GM06990 (cell line): Measurements from ENCODE around the gene YTHDC2.

ENCODE experiments used
- DNase-seq: peaks from one replicate; pipeline ENCODE4 v3.0.0-alpha.2; 2011; ENCODE audit not compliant: insufficient read length; ENCODE audit errors: extremely low read depth
- H3K27me3 ChIP-seq: replicated peaks from 2 replicates; pipeline ENCODE4 v1.6.0; 2011; ENCODE audit warnings: low read length; ENCODE audit not compliant: control insufficient read depth, insufficient read depth
- H3K36me3 ChIP-seq: 2 replicates; pipeline ENCODE4 v1.5.1; 2011; ENCODE audit warnings: low read length; ENCODE audit not compliant: control insufficient read depth, insufficient read depth
- H3K4me3 ChIP-seq: replicated peaks from 2 replicates; pipeline ENCODE4 v1.5.1; 2011; ENCODE audit warnings: low read depth, mild to moderate bottlenecking, control low read depth, low read length
- TF ChIP-seq, protein P1 (sequence below): IDR thresholded peaks from 2 replicates; pipeline ENCODE4 v1.5.1; 2011; ENCODE audit warnings: low read length, control low read depth, mild to moderate bottlenecking, inconsistent platforms; ENCODE audit not compliant: insufficient read depth, poor library complexity, severe bottlenecking

The YTHDC2 gene

DNA sequence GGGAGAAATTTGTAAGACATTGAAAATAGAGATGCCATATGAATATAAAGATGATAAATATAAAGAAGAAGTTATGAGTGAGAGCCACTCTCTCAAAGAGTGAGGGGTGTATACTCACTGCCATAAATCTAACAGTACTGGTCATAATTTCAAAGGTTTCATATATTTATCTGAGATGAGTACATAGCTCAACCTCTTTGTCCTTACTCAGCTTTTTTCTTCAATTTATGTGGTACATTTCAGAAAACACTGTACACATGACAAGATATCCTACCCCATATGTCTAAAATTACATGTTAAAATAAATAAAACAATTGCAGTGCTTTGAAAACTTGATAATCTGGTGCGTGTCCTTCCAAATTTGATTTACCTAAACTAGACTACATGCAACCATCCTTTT, 20.0 kb upstream of the YTHDC2 start:
- Histone ChIP-seq H3K27me3 (no peaks in the 10 kb centered on the region), H3K4me3 (no peak overlapping the region), H3K36me3 (no peaks in the 10 kb centered on the region)
- TF ChIP-seq, protein P1, sequence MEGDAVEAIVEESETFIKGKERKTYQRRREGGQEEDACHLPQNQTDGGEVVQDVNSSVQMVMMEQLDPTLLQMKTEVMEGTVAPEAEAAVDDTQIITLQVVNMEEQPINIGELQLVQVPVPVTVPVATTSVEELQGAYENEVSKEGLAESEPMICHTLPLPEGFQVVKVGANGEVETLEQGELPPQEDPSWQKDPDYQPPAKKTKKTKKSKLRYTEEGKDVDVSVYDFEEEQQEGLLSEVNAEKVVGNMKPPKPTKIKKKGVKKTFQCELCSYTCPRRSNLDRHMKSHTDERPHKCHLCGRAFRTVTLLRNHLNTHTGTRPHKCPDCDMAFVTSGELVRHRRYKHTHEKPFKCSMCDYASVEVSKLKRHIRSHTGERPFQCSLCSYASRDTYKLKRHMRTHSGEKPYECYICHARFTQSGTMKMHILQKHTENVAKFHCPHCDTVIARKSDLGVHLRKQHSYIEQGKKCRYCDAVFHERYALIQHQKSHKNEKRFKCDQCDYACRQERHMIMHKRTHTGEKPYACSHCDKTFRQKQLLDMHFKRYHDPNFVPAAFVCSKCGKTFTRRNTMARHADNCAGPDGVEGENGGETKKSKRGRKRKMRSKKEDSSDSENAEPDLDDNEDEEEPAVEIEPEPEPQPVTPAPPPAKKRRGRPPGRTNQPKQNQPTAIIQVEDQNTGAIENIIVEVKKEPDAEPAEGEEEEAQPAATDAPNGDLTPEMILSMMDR, result no peak
- DNase-seq, result no peak

DNA sequence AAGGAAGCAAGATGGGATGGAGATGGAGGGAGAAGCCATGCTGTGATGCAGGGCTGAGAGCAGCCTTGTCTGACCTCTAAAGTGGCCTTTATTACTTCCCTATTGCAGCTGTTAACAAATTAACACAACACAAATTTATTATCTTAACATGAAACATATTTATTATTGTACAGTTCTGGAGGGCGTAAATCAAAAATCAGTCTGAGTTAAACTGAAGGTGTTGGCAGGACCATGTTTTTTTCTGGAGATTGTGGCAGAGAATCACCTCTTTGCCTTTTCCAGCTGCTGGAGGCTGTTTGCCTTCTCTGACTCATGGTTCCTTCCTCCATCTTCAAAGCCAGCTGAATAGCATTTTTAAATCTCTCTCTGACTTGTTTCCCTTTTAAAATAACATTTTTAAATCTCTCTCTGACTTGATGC, 18.1 kb upstream of the YTHDC2 start:
- H3K36me3 ChIP-seq, result no peaks in the 10 kb centered on the region
- DNase-seq, result no peak
- TF ChIP-seq, protein P1, result no peak
- H3K4me3 ChIP-seq, result no peak overlapping the region
- H3K27me3 ChIP-seq, result no peaks in the 10 kb centered on the region

DNA sequence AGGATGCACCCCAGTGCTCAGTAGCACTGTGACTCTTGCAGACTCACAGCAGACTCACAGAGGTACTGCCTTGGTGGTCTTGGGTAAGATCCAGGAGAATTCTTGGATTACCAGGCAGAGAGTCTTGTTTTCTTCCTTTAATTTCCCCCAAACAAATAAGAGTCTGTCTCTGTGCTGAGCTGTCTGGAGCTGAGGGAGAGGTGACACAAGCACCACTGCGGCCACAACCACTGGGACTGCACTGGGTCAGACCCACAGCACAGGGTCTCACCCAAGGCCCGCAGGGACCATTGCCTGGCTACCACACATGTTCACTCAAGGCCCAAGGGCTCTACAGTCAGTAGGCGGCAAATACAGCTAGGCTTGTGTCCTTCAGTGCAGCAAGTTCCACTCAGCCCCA, 11.4 kb upstream of the YTHDC2 start:
- H3K27me3 ChIP-seq, result no peaks in the 10 kb centered on the region
- TF ChIP-seq, protein P1, result no peak
- no peak for DNase-seq
- no peak overlapping the region for H3K4me3 ChIP-seq
- no peaks in the 10 kb centered on the region for H3K36me3 ChIP-seq

DNA sequence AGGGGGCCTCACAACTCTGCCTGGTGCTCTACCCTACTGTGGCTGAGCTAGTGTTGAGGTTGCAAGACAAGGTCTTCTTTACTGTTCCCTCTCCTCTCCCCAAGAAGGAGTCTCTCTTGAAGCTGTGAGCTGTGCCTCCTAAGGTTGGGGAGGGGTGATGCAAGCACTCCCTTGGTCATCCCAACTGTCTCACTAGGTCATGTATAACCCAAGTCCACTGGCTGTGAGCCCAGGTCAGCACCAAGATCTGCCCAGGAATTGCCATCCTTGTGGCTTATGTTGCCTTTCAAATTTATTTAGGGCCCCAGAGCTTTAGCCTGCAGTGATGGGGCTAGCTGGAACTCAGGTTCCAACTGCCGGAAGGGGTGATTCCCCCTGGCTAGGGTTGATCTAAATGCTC, 10.3 kb upstream of the YTHDC2 start:
- no peaks in the 10 kb centered on the region for H3K36me3 ChIP-seq
- H3K4me3 ChIP-seq, result no peak overlapping the region
- no peaks in the 10 kb centered on the region for H3K27me3 ChIP-seq
- TF ChIP-seq, protein P1, result no peak
- DNase-seq, result no peak

DNA sequence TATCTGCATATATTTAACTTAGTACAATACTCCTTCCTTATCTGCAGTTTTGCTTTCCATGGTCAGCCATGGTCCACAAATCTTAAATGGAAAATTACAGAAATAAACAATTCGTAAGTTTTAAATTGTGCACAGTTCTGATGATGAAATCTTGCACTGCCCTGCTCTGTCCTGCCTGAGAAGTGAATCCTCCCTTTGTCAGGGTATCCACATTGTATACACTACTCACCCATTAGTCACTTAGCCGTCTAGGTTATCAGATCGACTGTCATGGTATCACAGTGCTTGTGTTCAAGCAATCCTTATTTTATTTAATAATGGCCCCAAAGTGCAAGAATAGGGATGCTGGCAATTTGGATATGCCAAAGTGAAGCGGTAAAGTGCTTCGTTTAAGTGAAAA, 8.3 kb upstream of the YTHDC2 start:
- H3K36me3 ChIP-seq, result no peaks in the 10 kb centered on the region
- no peak overlapping the region for H3K4me3 ChIP-seq
- TF ChIP-seq, protein P1, result no peak
- no peaks in the 10 kb centered on the region for H3K27me3 ChIP-seq
- no peak for DNase-seq

DNA sequence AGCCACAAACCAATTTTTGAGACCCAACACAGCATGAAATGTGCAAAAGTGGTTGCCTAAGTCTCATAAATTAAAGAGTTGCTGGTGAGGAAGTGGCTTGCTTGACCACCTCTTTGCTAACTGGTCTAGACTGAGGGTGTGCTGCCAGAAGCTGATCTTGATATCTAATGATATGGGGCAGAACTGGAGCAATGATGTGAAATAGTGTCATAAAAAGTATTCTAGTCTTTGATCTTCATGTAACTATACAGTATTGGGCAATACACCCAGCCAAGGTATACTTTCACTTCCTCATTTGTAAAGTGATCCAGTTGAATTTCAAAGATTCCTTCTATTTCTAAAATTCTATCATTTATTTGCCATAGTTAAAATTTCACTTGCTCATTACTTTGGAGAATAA, 5.9 kb upstream of the YTHDC2 start:
- TF ChIP-seq, protein P1, result no peak
- Histone ChIP-seq H3K27me3 (no peaks in the 10 kb centered on the region; the same call in 1 of the 2 replicates), H3K36me3 (no peaks in the 10 kb centered on the region), H3K4me3 (no peak overlapping the region)
- DNase-seq, result no peak
